NT2/D1 (cell line): Measurements from ENCODE around the gene GNB1.

ENCODE experiments used
- SUZ12 ChIP-seq: IDR thresholded peaks from 2 replicates; pipeline ENCODE4 v1.6.1; 2011; ENCODE audit not compliant: insufficient read length, insufficient read depth; ENCODE audit errors: extremely low read depth
- YY1 ChIP-seq: IDR thresholded peaks from 2 replicates; pipeline ENCODE4 v1.6.1; 2011; ENCODE audit not compliant: insufficient read length, insufficient read depth

DNA sequence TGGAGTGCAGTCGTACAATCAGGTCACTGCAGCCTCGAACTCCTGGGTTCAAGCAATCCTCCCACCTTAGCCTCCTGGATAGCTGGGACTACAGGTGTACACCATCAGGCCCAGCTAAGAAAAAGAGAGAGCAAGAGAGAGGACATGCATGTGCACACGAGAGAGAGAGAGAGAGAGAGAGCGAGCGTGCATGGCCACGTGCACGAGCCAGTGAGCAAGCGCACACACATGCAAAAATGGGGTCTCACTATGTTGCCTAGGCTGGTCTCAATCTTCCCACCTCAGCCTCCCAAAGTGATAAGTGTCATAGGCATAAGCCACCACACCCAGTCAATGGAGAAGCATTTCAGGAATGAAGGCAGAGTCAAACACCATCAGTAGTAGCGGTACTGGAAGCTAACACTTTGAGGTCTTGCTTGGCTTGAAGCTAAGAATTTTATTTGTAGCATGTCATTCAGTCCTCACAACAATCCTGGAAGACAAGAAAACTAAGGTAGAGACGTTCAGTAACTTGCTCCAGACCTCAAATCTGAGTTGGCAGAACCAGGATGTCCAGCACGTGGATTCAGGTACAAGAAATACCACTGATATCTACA, 14.5 kb downstream of the GNB1 start:
- TF ChIP-seq SUZ12 (no peak), YY1 (no peak)
